Right hindlimb (tissue), 1 donor: ENCODE results near the gene MAPK7.
A peak's percentile ranks its signal among the peaks of the same experiment; 100 is the strongest.

Experiments used
- DNase-seq: peaks from one replicate; pipeline ENCODE4 v3.0.0-alpha.2; 2018

Gene MAPK7

DNA sequence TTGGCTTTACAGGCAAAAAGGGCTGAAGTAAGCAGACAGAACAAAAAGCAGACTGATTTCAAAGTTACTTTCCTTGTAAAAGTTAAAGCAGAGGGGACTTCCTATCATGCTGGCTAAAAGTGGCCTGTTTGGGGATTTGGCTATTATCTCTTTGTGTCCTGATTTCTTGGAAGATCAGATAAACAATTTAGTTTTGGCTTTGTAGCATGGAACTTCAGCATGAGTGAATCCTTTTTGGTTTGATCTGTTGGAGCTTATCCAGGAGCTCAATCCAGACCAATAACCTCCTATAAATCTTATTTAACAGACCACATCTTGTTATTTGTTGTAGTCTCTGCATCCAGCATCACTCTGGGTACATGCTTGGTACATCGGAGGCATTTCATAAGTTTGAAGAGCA, 23.9 kb downstream of the MAPK7 start:
- DNase-seq, result no peak

DNA sequence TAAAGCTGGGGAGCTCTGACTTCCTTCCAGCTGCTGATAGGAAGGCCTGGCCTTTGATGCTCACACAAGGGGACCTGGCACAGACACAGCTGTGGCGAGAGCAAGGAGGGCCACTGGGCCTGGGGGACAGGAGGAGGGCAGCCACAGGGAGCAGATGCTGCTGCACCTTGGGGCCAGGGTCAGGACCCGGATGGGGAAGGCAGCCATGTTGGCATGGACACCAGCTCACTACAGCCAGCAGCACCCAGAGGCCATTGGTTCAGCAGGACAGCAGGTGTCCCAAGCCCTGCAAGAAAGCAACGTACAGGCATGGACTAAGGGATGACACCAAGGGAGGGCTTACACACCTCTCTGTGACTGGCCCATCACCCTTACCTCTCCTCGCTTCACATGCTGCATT, 24.7 kb downstream of the MAPK7 start:
- DNase-seq, result no peak

DNA sequence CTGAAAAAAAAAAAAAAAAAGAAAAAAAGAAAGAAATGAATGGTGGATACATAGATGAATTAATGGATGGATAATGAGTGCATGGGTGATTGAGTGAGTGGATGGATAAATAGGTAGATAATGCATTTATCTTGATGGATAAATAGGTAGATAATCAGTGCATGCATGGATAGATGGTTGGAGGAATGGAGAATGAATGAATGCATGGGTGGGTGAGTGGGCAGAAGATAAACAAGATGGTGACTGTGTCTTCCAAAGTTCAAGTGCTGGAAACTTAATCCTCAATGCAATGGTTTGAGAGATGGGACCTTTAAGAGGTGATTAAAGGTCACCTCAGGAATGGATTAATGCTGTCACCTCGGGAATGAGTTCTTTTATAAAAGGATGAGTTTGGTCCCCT, 26.0 kb downstream of the MAPK7 start:
- DNase-seq, result no peak

DNA sequence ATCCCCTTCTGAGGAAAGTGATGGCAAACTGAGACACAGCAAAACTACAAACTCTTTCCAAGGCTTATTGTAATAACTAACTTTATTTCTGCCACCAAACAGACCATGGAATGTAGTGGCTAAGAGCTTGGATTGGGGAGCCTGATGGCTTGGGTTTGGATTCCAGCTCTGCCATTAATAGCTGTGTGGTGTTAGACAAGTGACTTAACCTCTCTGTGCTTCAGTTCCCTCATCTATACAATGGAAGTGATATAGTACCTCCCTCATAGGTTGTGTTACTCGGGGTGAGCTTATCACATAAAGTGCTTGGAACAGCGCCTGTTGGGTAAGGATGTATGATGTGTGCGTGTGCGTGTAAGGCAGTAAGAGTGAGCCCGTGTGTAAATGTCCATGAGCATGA, 26.8 kb downstream of the MAPK7 start:
- no peak for DNase-seq

DNA sequence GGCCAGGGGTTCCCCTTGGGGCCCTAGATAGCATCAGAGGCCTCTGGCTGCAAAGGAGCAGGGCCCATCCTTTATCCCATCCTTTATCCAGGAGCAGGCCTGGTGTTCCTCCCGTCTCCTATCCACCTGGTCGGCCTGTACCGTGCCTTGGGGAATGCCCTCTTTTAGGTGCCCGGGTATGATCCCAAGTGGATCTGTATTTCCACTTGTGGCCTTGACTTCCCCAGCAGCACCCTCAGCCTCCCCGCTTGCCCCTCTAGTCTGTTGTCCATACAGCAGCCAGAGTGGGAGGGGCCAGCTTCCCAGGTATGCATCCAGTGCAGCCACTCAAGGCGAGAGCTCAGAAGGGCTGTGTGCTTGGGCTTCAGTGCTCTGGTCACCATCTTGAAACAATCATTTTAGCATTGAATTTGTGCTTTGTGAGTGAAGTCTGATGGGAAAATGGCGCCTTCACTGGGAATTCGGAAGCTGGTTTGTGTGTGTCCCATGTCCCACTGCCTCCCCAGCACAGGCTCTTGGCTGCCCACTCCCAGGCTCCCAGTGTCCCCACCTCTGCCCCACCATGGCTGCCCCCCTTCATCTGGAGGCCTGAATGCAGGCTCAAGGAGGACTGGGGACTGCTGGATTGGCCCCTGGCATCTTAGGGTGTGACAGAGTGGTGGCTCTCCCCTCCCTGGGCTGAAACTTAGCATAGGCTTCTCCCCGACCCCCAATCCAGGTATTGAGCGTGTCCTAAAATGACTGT, 29.5 kb downstream of the MAPK7 start:
- DNase-seq, result no peak

DNA sequence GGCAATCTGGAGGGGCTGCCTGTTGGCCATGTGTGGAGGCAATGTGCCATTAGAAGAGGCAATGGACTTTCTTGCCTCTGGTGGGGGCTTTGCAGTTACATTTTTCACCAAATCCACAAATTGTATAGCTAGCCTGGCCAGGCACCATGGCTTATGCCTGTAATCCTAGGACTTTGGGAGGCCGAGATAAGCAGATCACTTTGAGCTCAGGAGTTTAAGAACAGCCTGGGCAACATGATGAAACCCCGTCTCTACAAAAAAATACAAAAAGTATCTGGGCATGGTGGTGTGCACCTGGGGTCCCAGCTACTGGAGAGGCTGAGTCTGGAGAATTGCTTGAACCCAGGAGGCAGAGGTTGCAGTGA, 30.0 kb downstream of the MAPK7 start:
- no peak for DNase-seq

DNA sequence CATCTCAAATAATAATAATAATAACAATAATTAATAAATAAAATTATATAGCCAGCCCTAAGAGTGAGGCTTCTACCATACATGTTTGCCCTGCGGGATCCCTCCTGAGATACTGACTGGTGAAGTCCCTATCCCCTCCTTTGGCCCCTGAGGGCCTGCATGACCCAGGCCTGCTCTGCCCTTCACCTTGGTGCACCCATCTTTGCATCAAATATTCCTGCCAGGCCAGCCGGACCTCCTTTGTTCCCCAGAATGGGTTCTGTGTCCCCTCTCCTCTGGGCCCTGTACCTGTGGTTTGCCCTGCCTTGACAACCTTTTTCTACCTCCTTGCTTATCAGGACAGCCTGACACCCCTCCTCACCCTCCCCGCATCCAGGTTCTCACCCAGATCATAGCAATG, 30.8 kb downstream of the MAPK7 start:
- DNase-seq, result no peak

DNA sequence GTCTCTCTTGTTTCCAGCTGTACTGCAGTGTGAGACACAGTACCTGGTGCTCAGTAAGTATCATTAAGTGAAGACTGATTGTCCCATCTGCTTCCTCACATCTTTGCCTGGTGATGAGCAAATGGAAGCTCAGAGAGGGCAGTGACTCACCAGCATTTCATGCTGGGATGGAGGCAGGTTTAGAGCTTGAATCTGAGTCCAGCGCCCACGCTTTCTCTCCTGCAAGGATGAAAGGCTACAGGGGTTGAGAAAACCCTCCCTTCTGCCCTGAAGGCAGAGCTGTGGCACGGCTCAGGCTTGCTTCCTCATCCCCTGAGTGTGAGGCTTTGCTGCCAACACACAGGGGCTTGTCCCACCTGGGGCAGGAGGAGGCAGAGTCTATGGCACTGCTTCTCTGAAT, 31.2 kb downstream of the MAPK7 start:
- no peak for DNase-seq

DNA sequence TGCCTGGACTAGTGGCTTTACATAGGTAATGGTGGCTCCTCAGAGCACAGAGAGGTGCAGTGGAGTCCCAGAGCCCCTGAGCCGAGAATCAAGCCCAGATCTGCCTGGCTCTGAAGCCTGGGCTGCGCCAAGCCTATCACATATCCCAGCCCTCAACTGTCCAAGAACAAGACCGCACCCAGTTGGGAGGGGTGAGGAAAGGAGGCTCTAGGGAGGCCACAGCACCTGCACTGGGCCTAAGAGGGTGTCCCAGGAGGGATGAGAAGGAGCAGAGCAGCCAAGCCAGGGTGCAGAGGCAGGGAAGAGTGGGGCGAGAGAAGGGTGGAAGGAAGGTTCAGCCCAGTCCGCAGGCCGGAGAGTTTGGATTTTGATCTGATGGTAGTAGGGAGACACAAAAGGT, 31.8 kb downstream of the MAPK7 start:
- no peak for DNase-seq

DNA sequence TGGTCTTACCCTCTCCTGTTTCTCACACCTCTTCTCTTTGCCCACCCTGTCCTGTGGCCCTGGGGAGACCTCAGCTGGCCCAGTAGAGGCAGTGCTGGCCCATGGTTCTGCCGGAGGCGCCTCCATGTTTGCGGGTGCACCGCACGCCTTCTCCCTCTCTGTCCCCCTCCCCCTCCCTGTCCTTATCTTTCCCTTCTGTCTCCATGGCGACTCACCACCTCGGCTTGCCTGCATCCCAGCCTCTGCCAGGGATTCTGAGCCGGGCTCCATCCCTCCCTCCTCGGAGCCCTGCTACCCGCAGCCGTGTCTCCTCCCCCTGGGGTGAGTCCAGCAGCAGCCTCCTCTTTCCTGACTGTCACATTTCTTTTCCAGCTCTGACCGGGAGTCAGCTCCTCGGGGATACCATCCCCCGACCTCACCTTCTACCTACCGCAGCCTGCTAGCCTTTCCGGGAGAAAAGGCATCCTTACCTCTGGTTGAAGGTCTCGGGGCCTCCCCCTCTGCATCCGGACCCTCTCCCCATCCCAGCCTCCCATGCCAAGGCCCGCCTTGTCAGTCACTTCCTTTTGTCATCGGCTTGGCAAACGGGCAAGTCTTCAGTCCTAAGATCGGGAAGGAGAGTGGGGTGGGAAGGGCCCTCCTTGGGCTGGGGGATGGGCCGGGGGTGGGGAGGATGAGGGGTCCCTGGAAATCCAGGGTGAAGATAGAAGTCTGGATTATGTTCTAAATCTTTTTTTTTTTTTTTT, 32.8 kb downstream of the MAPK7 start, which contains the start of gene RNF112:
Gene RNF112, plus strand, starts transcription at position 358 of the 746 bp plus-strand sequence. Its CDS starts 177 bp downstream, at position 535.
- peak; percentile 65 for DNase-seq

DNA sequence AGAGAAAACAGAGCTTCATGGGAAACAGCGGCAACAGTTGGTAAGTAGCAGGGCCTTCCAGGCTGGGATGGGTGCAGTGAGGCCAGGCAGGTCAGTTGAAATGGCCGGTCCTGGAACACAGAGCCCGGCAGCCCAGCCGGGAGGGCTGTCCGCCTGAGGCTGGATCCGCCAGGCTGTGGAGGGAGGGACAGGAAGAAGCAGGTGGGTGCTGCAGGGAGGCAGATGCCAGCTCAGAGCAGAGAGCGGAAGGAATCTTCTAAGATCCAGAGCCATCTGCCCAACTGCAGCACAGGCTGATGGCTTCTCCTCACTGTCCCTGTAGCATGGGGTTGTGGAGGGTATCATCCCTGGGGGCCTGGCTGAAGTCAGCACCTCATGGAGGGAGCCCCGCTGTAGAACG, 33.3 kb downstream of the MAPK7 start:
- no peak for DNase-seq

DNA sequence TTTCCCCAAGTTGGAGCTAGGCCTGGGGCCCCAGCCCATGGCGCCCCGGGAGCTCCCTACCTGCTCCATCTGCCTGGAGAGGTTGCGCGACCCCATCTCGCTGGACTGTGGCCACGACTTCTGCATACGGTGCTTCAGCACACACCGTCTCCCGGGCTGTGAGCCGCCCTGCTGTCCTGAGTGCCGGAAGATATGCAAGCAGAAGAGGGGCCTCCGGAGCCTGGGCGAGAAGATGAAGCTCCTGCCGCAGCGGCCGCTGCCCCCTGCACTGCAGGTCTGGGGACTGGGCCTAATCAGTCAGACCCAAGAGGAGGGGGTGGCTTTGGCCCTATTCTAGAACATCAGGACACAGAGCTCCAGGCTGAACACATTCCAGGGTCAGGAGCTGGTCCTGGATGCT, 34.2 kb downstream of the MAPK7 start:
- DNase-seq, result no peak

DNA sequence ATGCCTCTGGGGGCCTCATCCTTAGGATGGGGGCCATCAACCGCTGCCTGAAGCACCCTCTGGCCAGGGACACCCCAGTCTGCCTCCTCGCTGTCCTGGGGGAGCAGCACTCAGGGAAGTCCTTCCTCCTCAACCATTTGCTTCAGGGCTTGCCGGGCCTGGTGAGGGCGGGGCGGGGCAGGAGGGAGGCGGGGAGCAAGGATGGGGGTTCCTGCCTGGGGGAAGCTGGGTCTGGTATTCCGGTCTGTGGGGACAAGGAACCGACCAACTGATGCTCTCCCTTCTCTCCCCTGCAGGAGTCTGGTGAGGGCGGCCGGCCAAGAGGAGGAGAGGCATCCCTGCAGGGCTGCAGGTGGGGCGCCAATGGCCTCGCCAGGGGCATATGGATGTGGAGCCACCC, 34.7 kb downstream of the MAPK7 start:
- no peak for DNase-seq

DNA sequence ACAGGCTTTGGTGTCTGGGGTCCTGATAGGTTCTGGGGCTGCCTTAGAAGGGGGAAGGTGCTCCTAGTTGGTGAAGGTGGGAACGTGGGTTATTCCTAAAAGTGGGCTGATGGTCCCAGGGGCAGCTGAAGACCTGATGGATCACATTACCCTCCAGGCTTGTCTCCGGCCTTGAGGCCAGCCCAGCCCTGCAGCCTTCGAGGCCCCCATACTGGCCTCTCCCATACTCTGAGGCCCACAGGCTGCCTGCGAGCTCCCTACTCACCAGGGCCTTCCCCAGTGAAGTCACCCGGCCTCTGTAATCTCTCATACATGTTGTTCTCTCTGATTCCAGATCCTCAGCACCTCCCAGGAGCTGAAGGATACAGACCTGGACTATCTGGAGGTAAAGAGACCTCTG, 35.5 kb downstream of the MAPK7 start:
- no peak for DNase-seq

DNA sequence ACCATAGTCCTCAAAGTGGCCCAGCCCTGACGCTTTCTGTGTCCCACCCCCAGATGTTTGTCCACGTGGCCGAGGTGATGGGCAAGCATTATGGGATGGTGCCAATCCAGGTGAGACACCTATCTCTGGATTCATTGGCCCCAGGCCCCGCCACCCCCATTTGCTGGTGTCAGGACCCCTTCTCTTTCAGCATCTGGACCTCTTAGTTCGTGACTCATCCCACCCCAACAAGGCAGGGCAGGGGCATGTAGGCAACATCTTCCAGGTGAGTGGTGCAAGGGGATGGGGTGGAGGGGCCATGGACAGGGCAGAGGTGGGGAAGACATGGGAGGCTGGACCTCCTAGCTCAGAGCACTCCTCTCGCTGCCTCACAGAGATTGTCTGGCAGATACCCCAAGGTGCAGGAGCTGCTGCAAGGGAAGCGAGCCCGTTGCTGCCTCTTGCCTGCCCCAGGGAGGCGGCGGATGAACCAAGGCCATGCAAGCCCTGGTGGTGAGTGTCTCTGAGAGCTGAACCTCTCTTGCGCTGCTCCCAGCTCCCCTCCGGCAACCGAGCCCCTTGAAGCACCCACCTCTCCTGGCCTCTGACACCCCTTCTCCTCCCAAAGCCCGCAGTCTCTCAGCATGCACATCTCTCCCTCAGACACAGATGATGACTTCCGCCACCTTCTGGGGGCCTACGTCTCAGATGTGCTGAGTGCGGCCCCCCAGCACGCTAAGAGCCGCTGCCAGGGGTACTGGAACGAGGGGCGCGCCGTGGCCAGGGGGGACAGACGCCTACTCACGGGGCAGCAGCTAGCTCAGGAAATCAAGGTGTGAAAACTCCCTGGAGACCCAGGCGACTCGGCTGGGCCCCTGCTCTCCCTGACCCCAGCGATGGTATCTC, 36.3 kb downstream of the MAPK7 start:
- no peak for DNase-seq

DNA sequence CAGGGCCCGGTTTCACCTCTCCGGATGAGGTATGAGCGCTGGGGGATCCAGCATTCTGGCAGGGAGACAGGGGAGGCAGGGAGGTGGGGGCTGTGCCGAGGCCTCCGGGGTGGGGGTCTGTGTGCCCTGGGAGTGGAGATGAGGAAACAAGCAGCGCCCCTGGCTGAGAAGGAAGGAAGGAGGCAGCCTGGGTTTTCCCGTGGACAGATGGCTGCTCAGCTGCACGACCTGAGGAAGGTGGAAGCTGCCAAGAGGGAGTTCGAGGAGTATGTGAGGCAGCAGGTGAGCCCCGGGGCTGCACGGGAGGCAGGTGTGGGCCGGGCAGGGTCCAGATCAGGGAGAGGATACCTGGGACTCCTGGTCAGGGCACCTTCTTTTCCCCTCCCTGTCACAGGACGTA, 37.0 kb downstream of the MAPK7 start:
- no peak for DNase-seq

DNA sequence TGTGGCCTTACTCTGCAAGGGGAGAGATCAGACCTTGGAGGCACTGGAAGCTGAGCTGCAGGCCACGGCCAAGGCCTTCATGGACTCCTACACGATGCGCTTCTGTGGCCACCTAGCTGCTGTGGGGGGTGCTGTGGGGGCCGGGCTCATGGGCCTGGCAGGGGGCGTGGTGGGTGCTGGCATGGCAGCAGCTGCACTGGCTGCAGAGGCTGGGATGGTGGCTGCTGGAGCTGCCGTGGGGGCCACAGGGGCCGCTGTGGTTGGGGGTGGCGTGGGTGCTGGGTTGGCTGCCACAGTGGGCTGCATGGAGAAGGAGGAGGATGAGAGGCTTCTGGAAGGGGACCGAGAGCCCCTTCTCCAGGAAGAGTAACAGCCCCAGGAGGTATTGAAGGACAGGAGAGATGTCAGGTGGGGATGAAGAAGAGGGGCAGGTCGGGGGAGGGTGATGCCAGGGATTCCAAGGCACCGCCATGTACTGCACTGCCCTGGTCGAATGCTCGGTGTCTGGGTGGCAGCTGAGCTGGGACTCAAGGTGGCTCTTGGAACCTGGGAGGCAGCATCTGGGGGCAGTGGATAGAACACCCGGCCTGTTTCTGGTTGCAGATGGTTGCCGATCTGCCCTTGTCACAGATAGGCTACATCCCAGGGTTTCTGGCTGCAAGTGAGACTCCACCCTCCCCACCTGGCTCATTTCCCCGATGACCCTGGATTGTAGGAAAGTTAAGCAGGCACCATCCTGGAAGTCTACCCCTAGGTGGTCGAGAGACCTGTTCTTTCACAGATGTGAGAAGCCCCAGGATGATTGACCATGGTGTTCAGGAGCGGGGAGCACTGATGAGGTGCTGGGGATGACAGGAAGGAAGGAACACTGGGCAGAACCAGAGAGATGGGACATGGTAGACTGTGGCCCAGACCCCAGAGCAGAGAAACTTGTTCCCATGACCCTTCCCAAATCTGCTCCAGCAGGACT, 37.8 kb downstream of the MAPK7 start:
- no peak for DNase-seq

DNA sequence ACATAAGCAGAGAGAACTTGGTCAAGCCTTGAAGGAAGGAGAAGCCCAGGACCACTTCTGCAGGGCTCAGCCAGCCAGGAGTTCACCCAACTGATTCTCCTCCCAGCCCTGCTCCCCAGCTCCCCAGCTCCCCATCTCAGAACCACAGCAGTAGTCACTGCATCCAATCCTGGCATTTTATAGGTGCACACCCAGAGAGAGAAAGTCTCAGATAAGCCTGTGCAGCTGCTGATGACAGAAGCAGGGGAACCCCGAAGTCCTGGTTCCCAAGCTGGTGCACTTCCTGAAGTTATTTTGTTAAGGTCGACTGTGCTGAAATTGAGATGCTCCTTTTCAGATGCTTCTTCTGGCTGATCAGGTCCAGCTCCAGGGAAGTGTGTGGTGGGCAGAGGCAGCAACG, 39.3 kb downstream of the MAPK7 start:
- DNase-seq, result no peak

DNA sequence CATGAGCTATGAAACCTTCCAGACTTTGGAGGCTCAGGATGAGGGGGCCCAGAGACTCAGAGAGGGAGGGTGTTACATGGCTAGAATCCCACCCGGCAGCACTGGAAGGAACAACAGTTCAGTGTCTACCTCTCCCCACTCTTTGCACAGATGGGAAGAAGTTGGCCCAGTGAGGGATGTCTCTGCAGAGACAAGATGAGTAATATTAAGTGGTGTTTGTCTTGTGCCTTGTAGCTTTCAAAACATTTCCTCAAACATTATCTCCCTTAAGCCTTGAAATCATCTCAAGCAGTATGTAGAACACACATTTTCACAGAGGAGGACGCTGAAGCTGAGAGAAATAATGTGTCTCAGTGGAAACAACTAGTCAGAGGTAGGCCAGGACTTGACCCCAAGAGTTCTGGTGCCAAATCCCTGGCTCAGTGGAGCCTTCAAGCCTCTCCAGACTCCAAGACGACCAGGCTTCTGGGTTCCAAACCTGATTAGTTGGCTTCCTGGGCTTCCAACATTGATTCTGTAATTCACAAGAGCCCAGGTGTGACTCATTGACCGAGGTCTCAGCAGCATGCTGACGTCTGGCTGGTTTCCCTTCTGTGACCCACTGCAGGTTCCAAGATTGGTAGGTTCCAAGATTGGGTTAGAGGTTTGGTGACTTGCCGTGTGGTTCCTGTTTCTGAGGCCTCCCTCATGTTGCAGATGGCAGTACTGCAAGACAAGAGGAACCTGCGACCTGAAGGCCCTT, 40.1 kb downstream of the MAPK7 start:
- DNase-seq, result no peak

DNA sequence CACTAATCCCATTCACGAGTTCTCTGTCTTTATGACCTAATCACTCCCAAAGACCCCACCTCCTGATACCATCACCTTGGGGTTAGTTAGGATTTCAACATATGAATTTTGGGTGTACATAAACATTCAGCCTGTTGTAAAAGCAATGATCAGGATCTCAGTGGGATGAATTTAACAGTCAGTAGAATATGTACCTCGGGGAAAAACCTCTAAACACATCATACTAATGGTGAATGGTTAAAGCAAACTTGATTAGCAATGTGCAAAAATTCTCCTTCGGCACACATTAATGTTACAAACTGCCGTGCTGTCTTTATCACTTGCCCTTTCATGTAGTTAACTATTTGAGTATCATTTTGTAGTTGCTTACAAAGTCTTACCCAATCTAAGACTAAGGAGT, 42.9 kb downstream of the MAPK7 start:
- no peak for DNase-seq

DNA sequence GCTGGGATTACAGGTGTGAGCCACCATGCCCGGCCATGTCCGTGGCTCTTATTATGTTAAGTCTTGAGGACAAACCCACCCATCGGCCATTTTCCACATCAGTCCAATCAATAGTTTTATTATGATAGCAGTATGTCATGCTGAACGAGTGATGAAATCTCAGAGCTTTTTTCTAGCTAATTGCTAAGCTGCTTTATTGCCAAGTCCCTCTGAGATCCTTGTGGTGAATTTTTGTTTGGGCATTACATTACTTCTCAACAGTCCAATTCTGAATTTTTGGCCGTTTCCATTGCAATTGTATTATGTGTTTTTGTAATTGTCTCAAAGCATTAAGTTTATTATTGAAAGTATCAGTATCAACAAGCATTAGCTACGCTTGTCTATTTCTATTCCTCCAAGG, 43.6 kb downstream of the MAPK7 start:
- no peak for DNase-seq
